Smooth muscle cell (in vitro differentiated cells): Measurements from ENCODE around the gene CNOT6. TPM values are rescaled to one million over a fixed set of nuclear protein-coding genes. Genes with fewer than 3 reads are reported as not detected.
A peak's percentile ranks its signal among the peaks of the same experiment; 100 is the strongest.

Experiments used
- DNase-seq: peaks from one replicate; lab custom pipeline; 2025; ENCODE audit not compliant: unreplicated experiment; lab: John Stamatoyannopoulos, UW
- H2AFZ ChIP-seq: fragments of 200-600 bp; sonication (generic); 2 replicates; pipeline ENCODE4 v1.6.0; 2016; ENCODE audit warnings: antibody characterized with exemption, low read depth, mild to moderate bottlenecking
- H3F3A ChIP-seq: fragments of 200-600 bp; sonication (generic); 2 replicates; pipeline ENCODE4 v1.6.0; 2017; ENCODE audit warnings: antibody characterized with exemption, low read depth
- H3K27ac ChIP-seq: fragments of 200-600 bp; sonication (generic); 2 replicates; pipeline ENCODE4 v1.5.1; 2016; ENCODE audit warnings: low read depth, mild to moderate bottlenecking
- H3K27me3 ChIP-seq: fragments of 200-600 bp; sonication (generic); 2 replicates; pipeline ENCODE4 v1.6.1; 2016; ENCODE audit warnings: low read depth, mild to moderate bottlenecking
- H3K36me3 ChIP-seq: fragments of 200-600 bp; sonication (generic); 2 replicates; pipeline ENCODE4 v1.5.1; 2016; ENCODE audit warnings: low read depth
- H3K4me1 ChIP-seq: fragments of 200-600 bp; sonication (generic); 2 replicates; pipeline ENCODE4 v1.5.1; 2016; ENCODE audit warnings: low read depth
- H3K4me2 ChIP-seq: fragments of 200-600 bp; sonication (generic); 2 replicates; pipeline ENCODE4 v1.6.0; 2016; ENCODE audit warnings: mild to moderate bottlenecking
- H3K4me3 ChIP-seq: fragments of 200-600 bp; sonication (generic); 2 replicates; pipeline ENCODE4 v1.5.1; 2016; ENCODE audit warnings: mild to moderate bottlenecking
- H3K79me2 ChIP-seq: fragments of 200-600 bp; sonication (generic); 2 replicates; pipeline ENCODE4 v1.6.0; 2016; ENCODE audit warnings: low read depth, mild to moderate bottlenecking
- H3K9ac ChIP-seq: fragments of 200-600 bp; sonication (generic); 2 replicates; pipeline ENCODE4 v1.6.0; 2016; ENCODE audit warnings: low read depth
- H3K9me3 ChIP-seq: fragments of 200-600 bp; sonication (generic); replicated peaks from 2 replicates; pipeline ENCODE4 v1.5.1; 2016; ENCODE audit warnings: low read depth
- H4K20me1 ChIP-seq: fragments of 200-600 bp; sonication (generic); 2 replicates; pipeline ENCODE4 v1.6.0; 2016; ENCODE audit warnings: low read depth
- WGBS: methylation state at CpG from one replicate; pipeline ENCODE4 v1.1.7; 2016; ENCODE audit warnings: low lambda C conversion rate; 5-methylcytosine and 5-hydroxymethylcytosine counted together
- polyA plus RNA-seq: library from polyadenylated mRNA; unstranded; fragments of >200 nt; fragmentation: Nextera tagmentation; extraction: Ambion mirVana; gene quantifications from 2 replicates; pipeline ENCODE4 v1.2.1, GENCODE V29; 2016
- total RNA-seq: library from RNA; depleted of rRNA; stranded (reverse); fragments of >200 nt; gene quantifications from 2 replicates; pipeline ENCODE4 v1.2.3, GENCODE V29; 2014
- TF ChIP-seq, protein P1 (sequence below): fragments of 200-600 bp; sonication (generic); IDR thresholded peaks from 2 replicates; pipeline ENCODE4 v1.5.1; 2017; ENCODE audit warnings: borderline replicate concordance, mild to moderate bottlenecking, antibody characterized with exemption; ENCODE audit not compliant: insufficient read depth, poor library complexity, severe bottlenecking

The CNOT6 gene
- total and polyA plus RNA-seq, 2 experiments from 2014 or later, result 6.2 to 19.7 TPM

DNA sequence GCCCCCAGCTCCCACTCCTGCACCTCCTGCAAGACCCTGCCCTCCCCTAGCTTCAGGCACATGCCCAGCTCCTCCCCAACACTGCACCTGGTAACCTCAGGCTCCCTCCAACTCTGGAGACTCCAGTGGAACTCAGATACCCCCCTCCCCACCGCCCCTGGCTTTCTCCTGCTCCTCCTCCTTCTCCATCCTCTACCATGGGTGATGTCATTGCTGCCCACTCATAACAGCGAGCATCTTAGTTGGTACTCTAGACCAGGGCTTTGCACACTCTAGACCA, 24.7 kb upstream of the CNOT6 start:
- Histone ChIP-seq H3K4me2 (no peak overlapping the region), H4K20me1 (no peaks in the 10 kb centered on the region), H2AFZ (no peak overlapping the region), H3K4me1 (no peaks in the 10 kb centered on the region), H3K27ac (no peak overlapping the region), H3K4me3 (no peak overlapping the region), H3F3A (no peaks in the 10 kb centered on the region), H3K27me3 (no peaks in the 10 kb centered on the region), H3K9ac (no peak overlapping the region), H3K9me3 (no peaks in the 10 kb centered on the region), H3K79me2 (no peaks in the 10 kb centered on the region), H3K36me3 (no peaks in the 10 kb centered on the region)
- TF ChIP-seq, protein P1, sequence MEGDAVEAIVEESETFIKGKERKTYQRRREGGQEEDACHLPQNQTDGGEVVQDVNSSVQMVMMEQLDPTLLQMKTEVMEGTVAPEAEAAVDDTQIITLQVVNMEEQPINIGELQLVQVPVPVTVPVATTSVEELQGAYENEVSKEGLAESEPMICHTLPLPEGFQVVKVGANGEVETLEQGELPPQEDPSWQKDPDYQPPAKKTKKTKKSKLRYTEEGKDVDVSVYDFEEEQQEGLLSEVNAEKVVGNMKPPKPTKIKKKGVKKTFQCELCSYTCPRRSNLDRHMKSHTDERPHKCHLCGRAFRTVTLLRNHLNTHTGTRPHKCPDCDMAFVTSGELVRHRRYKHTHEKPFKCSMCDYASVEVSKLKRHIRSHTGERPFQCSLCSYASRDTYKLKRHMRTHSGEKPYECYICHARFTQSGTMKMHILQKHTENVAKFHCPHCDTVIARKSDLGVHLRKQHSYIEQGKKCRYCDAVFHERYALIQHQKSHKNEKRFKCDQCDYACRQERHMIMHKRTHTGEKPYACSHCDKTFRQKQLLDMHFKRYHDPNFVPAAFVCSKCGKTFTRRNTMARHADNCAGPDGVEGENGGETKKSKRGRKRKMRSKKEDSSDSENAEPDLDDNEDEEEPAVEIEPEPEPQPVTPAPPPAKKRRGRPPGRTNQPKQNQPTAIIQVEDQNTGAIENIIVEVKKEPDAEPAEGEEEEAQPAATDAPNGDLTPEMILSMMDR, result no peak
- 74% methylated on average over 2 of the region's 2 CpGs for WGBS
- DNase-seq, result no peak

DNA sequence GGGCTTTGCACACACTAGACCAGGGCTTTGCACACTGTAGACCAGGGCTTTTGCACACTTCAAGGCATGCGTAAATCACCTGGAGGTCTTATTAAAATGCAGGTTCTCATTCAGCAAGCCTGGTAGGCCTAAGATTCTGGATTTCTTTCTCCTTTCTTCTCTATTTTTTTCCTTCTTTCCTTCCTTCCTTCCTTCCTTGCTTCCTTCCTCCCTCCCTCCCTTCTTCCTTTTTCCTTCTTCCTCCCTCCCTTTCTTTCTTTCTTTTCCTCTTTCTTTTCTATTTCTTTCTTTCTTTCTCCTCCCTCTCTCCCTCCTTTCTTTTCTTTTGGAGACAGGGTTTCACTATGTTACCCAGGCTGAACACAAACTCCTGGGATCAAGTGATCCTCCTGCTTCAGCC, 24.3 kb upstream of the CNOT6 start:
- TF ChIP-seq, protein P1, result no peak
- no peaks in the 10 kb centered on the region for H3K27me3 ChIP-seq
- no peaks in the 10 kb centered on the region for H4K20me1 ChIP-seq
- DNase-seq, result no peak
- H3K4me3 ChIP-seq, result no peak overlapping the region
- H2AFZ ChIP-seq, result no peak overlapping the region
- H3K4me2 ChIP-seq, result no peak overlapping the region
- H3K36me3 ChIP-seq, result no peaks in the 10 kb centered on the region
- H3K79me2 ChIP-seq, result no peaks in the 10 kb centered on the region
- H3K9me3 ChIP-seq, result no peaks in the 10 kb centered on the region
- no peak overlapping the region for H3K9ac ChIP-seq
- 91% methylated on average over 1 of the region's 1 CpG for WGBS
- H3F3A ChIP-seq, result no peaks in the 10 kb centered on the region
- H3K27ac ChIP-seq, result no peak overlapping the region
- no peaks in the 10 kb centered on the region for H3K4me1 ChIP-seq

- H3K27ac ChIP-seq, result no peak overlapping the region
- DNase-seq, result no peak
- WGBS, result 90% methylated on average over 11 of the region's 11 CpGs
- no peaks in the 10 kb centered on the region for H3K79me2 ChIP-seq
- H3K4me2 ChIP-seq, result no peak overlapping the region
- no peaks in the 10 kb centered on the region for H3F3A ChIP-seq
- no peak overlapping the region for H3K9ac ChIP-seq
- no peak overlapping the region for H2AFZ ChIP-seq
- H3K4me1 ChIP-seq, result no peaks in the 10 kb centered on the region
- H4K20me1 ChIP-seq, result no peaks in the 10 kb centered on the region
- TF ChIP-seq, protein P1, result no peak
- no peaks in the 10 kb centered on the region for H3K9me3 ChIP-seq
- H3K36me3 ChIP-seq, result no peaks in the 10 kb centered on the region
- H3K27me3 ChIP-seq, result no peaks in the 10 kb centered on the region
- H3K4me3 ChIP-seq, result no peak overlapping the region
Measured at GRCh38 chr5:180470361-180470760, 23.8 kb upstream of the CNOT6 start.

DNA sequence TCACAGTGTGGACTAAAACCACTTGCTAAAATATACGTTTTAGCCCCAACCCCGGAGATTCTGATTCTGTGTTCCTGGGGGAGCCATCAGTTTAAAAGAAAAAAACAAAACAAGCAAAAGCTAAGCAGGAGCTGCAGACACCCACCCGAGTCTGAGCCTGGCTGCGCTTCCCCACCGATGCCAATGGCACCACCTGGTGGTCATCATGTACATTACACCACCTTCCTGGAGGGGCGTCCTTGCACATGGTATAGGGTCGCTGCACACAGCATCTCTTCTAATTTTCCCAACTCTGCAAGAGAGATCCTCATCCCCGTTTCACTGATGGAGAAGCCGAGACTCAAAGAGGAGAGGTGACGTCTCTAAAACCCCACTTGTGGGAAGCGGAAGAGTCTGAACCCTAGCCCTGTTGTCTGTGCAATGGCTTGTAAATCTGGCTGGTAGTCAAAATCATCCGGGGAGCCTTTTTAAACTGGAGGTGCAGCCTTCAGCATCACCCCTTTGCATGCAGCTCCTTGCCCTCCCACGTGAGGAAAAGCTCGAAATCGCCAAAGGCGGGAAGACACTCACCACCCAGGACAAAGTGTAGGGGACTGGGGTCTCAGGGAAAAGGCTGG, 23.1 kb upstream of the CNOT6 start:
- 36% methylated on average over 16 of the region's 16 CpGs for WGBS
- TF ChIP-seq, protein P1, result peak; percentile 90
- Histone ChIP-seq H3K9me3 (no peaks in the 10 kb centered on the region), H3K4me3 (no peak overlapping the region), H3K4me2 (no peak overlapping the region), H3K36me3 (no peaks in the 10 kb centered on the region), H3F3A (no peaks in the 10 kb centered on the region), H3K4me1 (no peaks in the 10 kb centered on the region), H4K20me1 (no peaks in the 10 kb centered on the region), H3K79me2 (no peaks in the 10 kb centered on the region), H3K27ac (no peak overlapping the region), H3K9ac (no peak overlapping the region), H3K27me3 (no peaks in the 10 kb centered on the region), H2AFZ (no peak overlapping the region)
- DNase-seq, result no peak
